G401 (cell line): ENCODE results near the gene PANK2. TPM values are rescaled to one million over a fixed set of nuclear protein-coding genes. Genes with fewer than 3 reads are reported as not detected.
"Not testable (repeated sequence)": the region's sequence is repeated elsewhere in the genome, so short reads cannot be mapped to it uniquely, and the experiment has no call there.

Experiments used
- DNase-seq: peaks from one replicate; pipeline ENCODE4 v3.0.0-alpha.2; 2015; ENCODE audit warnings: low spot score
- in situ Hi-C: cut with HindIII; loops from 2 replicates; pipeline ENCODE4 v1.10.0; 2016; ENCODE audit warnings: low sequenced_read_pairs, mixed read lengths
- total RNA-seq: library from RNA; depleted of rRNA; stranded (reverse); fragments of >200 nt; shearing (Covaris generic); gene quantifications from 2 replicates; pipeline ENCODE4 v1.2.3, GENCODE V29; 2014; rRNA removed

Gene PANK2
- total RNA-seq, 1 experiment from 2014 or later = 65.2 TPM

DNA sequence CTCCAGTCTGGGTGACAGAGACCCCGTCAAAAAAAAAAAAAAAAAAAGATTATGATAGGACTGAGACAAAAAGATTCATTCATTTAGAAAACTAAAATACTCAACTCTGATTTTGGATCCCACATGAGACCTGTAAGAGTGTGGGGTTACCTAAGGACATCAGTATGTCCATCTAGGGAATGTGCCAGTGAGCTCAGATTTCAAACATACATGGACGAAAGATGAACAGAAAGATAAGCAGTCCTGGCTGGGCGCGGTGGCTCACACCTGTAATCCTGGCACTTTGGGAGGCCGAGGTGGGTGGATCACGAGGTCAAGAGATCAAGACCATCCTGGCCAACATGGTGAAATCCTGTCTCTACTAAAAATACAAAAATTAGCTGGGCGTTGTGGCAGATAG, 57.5 kb downstream of the PANK2 start:
- in situ Hi-C loops = not testable (repeated sequence)

DNA sequence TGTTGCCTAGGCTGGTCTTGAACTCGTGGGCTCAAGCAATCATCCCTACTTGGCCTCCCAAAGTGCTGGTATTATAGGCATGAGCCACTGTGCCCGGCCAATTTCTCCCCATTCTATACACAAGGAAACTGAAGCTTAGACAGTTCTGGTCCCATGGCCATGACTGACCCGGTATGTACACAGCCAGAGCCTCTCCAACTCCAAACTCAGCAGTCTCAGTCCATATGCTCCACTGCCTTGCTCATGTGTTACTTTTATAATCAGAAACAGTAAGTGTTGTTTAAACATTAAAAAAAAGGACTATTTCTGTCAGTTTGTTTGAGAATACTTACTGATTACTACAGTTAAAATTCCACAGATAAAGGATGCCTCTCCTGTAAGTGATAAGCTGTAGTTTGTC, 75.5 kb downstream of the PANK2 start:
- in situ Hi-C loops = no loop called here
- DNase-seq = no peak

More for the DNA sequence above, 57.5 kb downstream of the PANK2 start:
- DNase-seq = not testable (repeated sequence)

DNA sequence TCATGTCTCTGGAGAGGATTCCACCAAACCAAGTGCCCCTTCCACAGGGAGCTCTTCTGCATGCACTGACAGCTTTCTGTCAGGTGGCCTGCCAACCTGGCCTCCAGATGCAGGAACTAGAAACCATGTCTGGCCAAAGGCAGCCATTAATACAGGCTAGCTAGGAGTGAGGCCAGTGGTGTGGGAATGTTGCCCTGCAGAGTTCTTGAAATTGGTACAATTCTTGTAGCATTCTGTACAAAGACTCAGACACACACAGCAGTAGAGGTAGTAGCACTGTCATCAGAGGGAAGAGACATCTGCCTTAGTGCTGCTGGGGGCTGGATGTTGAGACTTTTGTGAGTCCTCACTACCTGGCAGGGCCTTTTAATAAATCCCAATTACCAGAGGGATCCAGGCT, 77.4 kb downstream of the PANK2 start:
- no peak for DNase-seq
- in situ Hi-C loops = no loop called here

DNA sequence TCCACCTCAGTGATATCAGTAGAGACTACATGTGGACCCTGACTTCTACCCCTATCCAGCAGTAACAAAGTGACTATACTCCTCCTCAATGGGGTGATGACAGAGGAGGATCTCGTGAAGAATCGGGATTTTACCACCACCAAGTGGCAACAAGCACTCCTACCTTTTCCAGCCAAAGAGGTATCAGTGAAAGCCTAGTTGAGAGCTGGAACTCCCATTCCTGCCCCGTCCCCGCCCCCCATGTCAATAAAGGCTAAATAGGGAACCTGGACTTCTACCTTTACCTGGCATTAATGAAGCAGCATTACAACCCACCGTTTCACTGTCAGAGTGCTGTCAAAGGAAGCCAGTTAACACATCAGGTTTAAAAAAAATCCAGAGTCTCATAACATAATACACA, 80.8 kb downstream of the PANK2 start:
- in situ Hi-C loops = no loop called here
- no peak for DNase-seq

DNA sequence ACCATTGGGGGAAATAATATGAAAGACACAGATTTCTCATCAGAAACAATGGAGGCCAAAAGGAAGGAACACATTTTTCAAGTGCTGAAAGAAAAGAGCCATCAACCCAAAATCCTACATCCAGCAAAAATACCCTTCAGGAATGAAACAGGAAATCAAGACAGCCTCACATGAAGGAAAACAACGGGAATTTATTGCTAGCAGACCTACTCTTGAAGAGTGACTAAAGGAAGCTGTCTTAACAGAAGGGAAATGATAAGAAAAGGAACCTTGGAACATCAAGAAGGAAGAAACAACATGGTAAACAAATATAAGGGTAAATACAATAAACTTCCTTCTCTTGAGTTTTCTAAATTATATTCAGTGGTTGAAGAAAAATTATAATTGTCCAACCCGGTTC, 82.0 kb downstream of the PANK2 start:
- in situ Hi-C loops = no loop called here

DNA sequence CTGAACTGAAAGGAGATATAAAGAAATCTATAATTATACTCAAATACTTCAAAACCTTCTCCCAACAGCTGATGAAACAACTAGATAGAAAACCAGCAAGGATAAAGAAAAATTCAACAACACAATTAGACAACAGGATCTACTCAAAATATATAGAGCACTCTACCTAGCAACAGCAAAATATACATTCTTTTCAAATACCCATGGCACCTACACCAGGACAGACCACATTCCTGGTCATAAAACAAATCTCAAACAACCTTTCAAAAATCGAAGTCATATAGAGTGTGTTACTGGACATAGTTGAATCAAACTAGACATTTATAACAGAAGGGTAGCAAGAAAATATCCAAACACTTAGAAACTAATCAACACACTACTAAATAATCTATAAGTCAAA, 83.0 kb downstream of the PANK2 start:
- in situ Hi-C loops = no loop called here
- no peak for DNase-seq

More for the DNA sequence above, 82.0 kb downstream of the PANK2 start:
- DNase-seq = no peak

DNA sequence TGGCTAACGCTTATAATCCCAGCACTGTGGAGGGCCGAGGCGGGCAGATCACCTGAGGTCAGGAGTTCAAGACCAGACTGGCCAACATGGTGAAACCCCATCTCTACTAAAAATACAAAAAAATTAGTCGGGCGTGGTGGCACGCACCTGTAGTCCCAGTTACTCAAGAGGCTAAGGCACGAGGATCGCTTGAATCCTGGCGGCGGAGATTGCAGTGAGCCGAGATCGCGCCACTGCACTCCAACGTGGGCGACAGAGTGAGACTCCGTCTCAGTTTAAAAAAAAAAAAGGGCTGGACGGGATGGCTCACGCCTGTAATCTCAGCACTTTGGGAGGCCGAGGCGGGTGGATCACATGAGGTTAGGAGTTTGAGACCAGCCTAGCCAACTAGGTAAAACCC, 83.4 kb downstream of the PANK2 start:
- in situ Hi-C loops, DNase-seq: not testable (repeated sequence)

DNA sequence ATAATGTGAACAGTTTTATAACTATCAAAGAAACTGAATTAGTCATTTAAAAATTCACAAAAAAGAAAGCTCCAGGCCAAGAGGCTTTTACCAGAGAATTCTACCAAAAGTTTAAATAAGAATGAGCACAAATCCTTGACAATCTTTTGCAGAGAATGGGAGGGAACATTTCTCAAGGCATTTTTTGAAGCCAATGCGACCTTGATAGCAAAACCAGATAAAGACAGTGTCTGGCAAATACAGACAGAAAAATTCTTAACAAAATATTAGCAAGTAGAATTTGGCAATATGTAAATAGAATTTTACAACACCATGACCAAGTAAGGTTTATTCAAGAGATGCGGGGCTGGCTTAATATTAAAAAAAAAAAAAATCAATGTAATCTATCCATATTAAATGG, 84.5 kb downstream of the PANK2 start:
- in situ Hi-C loops = no loop called here
- DNase-seq = no peak

DNA sequence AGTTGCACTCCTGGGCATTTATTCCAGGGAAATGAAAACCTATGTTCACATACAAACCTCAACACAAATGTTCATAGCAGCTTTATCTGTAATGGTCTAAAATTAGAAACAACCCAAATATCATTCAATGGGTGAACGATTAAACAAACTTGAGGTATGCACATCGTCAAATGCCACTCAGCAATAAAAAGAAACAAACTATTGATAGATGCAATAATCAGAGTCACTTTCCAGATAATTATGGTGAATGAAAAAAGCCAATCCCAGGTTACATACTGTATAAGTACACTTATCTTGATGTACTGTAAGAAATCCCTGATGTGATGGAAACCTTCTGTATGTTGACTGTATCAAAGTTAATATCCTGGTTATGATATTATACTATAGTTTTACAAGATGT, 87.3 kb downstream of the PANK2 start:
- DNase-seq = no peak
- in situ Hi-C loops = no loop called here

Other genes starting within 250 kb of the PANK2 start
- not detected in 2 replicates for gene GFRA4, start 226.0 kb upstream of the PANK2 start, total RNA-seq
- gene ADAM33, start 207.4 kb upstream of the PANK2 start, total RNA-seq = 1.4 TPM in 1 of 2 replicates, not detected in the other
- gene SIGLEC1, start 176.8 kb upstream of the PANK2 start, total RNA-seq = not detected in 2 replicates
- gene HSPA12B, start 156.7 kb upstream of the PANK2 start, total RNA-seq = not detected in 2 replicates
- gene ADISSP, start 121.6 kb upstream of the PANK2 start, total RNA-seq = 95.8 and 107 TPM in 2 replicates
- gene SPEF1, start 107.9 kb upstream of the PANK2 start, total RNA-seq = 2.4 and 3.0 TPM in 2 replicates
- 42.5 and 46.8 TPM in 2 replicates for gene CENPB, start 102.6 kb upstream of the PANK2 start, total RNA-seq
- 7.2 and 14.9 TPM in 2 replicates for gene CDC25B, start 93.1 kb upstream of the PANK2 start, total RNA-seq
- 9.8 and 17.8 TPM in 2 replicates for gene AP5S1, start 68.8 kb upstream of the PANK2 start, total RNA-seq
- gene MAVS, start 42.6 kb upstream of the PANK2 start, total RNA-seq = 14.1 and 16.3 TPM in 2 replicates
- 1.3 and 2.0 TPM in 2 replicates for gene RNF24, start 126.2 kb downstream of the PANK2 start, total RNA-seq